ENCODE results near the gene GLE1.
"Not testable (repeated sequence)": the region's sequence is repeated elsewhere in the genome, so short reads cannot be mapped to it uniquely, and the experiment has no call there.

Gene GLE1

GRCh38 chr9:128497824-128498610, 6.5 kb upstream of the GLE1 start:
- no peak for DNase-seq (ENCODE audit: low read depth in 2 of 2)

DNA sequence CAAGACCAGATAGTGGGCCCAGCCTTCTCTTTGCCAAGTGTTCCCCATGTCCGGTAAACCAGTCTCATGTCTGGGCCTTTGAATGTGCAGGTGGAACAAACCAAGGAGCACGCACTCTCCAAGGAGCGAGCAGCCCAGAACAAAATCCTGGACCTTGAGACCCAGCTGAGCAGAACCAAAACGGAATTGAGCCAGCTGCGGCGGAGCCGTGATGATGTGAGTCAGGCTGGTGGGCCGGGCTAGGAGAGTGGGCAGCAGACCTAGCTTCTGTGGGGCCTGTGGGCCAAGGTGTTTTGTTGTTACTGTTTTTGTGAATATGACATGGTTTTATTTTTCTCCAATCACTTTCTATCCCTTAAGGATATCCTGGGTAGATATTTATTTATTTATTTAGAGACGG, 5.6 kb upstream of the GLE1 start:
- no peak for DNase-seq (ENCODE audit: low read depth in 2 of 2)

DNA sequence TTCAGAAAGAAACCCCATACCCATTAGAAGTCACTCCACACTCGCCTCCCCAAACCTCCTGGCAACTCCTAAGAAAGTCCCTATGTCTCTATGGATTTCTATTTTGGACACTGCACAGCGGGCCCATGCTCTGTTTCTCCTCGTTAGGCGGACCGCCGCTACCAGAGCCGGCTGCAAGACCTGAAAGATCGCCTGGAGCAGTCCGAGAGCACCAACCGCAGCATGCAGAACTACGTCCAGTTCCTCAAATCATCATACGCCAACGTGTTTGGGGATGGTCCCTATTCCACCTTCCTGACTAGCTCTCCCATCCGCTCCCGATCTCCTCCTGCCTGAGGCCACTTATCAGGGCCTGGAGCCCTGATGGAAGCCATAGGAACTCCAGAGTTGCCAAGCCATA, 4.6 kb upstream of the GLE1 start:
- no peak for DNase-seq (ENCODE audit: low read depth in 2 of 2)

DNA sequence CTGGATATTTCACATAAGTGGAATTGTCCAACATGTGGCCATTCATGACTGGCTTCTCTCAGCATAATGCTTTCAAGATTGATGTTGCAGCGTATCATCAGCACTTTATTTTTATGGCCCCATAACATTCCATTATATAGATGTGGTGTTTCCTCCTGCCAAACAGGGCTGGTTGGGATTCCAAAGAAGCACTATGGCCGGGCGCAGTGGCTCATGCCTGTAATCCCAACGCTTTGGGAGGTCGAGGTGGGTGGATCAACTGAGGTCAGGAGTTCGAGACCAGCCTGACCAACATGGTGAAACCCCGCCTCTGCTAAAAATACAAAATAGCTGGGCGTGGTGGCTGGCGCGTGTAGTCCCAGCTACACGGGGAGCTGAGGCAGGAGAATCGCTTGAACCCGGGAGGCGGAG, 1.1 kb upstream of the GLE1 start:
- DNase-seq (ENCODE audit: low read depth in 2 of 2): peak; percentile 59 to 62

DNA sequence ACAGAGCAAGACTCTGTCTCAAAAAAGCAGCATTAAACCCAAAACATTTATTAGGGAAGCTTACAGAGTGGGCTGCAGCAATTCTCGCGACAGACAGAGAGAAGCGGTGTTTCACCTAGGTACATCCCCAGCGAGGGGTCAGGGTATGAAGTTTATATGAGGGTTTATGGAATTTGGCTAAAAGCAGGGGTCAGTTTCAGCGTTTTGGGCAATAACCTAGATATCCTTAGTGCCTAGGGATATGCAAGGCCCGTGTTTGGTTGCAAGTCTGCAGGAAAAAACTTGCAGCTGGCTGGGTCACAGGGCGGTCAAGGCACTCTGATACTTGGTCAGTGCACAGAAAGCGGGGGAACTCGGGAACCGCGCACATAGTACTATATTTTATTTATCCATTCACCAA, 649 bp upstream of the GLE1 start:
- no peak for DNase-seq (ENCODE audit: low read depth in 2 of 2)

- DNase-seq (ENCODE audit: low read depth in 2 of 2): peak in 1 of 2 experiments; percentile 3
These were observed 871 bp downstream of the GLE1 start for GRCh38 chr9:128505414-128505765.

DNA sequence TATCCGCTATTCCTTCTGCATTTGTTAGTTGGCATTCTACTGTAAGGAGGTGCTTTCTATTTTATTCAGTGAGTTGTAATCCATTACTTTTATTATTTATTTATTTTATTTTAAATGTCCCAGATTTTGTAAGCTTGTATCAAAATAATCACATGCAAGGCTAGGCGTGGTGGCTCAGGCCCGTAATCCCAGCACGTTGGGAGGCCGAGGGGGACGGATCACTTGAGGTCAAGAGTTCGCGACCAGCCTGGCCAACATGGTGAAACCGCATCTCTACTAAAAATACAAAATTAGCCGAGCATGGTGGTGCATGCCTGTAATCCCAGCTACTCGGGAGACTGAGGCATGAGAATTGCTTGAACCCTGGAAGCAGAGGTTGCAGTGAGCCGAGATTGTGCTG, 1.4 kb downstream of the GLE1 start:
- not testable (repeated sequence) for DNase-seq (ENCODE audit: low read depth in 2 of 2)

- DNase-seq (ENCODE audit: low read depth in 2 of 2): no peak
These were observed 8.3 kb downstream of the GLE1 start for GRCh38 chr9:128512820-128513219.

- no peak for DNase-seq (ENCODE audit: low read depth in 2 of 2)
These were observed 17.4 kb downstream of the GLE1 start for GRCh38 chr9:128521956-128522355.

DNA sequence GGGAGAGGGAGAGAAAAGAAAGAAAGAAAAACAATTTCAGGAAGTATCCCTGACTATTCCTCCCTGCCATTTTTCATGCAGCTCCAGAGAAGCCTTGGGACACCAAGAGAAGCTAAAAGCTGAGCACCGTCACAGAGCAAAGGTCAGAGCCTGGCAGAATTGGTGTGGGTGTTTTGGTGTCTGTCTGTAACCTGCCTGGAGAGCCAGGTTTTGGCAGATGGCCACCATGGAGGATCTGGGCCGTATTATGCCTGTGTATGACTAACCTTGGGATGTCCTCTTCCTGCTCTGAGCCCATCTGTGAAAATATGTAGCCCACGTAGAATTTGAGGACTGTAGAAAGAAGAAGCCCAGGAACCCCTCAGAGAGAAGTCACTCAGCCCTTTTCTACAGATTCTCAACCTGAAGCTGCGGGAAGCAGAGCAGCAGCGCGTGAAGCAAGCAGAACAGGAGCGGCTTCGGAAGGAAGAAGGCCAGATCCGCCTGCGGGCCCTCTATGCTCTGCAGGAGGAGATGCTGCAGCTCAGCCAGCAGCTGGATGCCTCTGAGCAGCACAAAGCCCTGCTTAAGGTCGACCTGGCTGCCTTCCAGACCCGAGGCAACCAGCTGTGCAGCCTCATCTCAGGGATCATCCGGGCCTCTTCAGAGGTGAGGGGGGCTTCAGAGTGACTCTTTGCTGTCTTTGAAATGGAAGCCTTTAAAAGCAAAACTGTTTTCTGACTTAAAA, 18.8 kb downstream of the GLE1 start:
- DNase-seq (ENCODE audit: low read depth in 2 of 2): no peak

DNA sequence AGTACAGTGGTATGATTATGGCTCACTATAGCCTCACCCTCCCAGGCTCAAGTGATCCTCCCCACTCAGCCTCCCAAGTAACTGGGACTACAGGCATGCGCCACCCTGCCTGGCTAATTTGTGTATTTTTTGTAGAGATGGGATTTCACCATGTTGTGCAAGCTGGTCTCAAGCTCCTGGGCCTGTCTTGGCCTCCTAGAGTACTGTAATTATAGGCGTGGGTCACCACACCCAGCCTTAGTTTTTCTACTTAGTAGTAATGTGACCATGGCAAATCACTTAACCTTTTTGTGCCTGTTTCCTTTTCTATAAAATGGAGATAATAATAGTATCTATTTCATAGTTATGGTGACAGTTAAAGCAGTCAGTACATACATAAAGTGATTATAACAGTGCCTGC, 22.2 kb downstream of the GLE1 start:
- DNase-seq (ENCODE audit: low read depth in 2 of 2): no peak

GRCh38 chr9:128528445-128529160, 24.1 kb downstream of the GLE1 start:
- DNase-seq (ENCODE audit: low read depth in 2 of 2): no peak

DNA sequence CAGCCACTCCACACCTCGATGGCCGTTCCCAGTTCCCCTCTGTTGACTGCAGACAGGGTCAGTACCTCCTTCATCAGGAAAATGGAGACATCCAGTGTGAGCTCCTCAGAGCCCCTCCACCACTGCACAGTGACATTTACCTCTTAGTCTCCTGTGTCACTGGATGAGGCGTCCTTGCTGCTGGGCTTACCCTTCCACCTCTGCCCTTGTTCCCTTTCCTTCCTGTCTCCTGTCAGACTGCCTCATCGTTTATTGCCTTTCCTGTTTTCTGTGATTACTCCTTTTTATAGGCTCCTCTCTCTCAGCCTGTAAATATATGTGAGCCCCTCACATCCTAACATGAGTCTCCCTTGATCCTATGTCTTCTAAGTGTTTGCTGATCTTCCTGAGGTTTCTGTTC, 24.7 kb downstream of the GLE1 start:
- no peak for DNase-seq (ENCODE audit: low read depth in 2 of 2)

DNA sequence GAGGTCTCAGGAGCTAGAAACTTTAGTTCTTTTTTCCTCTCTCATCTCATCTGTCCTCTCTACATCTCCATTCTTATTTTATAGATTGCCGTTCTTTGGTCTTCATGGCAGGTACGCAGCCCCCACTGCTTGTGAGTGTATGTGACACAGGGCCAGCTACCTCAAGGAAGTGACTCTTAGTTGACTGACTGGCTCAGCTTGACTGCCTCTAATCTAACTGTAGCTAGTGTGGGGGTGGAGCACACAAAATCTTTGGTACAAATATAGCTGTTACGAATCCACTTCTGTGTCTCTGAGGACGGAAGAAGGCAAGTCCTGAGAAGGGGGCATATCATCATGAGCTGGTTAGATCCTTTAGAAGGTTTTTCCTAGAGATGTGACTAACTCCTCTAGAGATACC, 28.1 kb downstream of the GLE1 start:
- no peak for DNase-seq (ENCODE audit: low read depth in 2 of 2)

- no peak for DNase-seq (ENCODE audit: low read depth in 2 of 2)
These were observed 36.3 kb downstream of the GLE1 start for GRCh38 chr9:128540634-128541360.

DNA sequence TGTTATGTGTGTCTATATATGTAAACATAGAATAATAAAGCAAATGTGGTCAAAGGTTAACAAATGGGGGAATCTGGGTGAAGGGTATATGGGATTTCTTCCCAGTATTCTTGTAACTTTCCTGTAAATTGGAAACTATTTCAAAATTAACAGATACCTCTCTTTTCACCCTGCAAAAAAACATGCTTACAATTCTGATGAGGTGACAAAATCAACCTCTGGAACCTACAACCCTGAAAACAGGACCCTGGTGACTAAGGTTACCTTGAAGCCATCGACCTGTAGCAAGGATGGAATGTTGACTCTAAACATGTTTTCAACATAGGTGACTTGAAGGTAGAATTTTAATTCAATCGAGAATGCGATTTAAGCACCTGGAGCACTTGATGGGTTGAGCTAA, 42.0 kb downstream of the GLE1 start:
- no peak for DNase-seq (ENCODE audit: low read depth in 2 of 2)

DNA sequence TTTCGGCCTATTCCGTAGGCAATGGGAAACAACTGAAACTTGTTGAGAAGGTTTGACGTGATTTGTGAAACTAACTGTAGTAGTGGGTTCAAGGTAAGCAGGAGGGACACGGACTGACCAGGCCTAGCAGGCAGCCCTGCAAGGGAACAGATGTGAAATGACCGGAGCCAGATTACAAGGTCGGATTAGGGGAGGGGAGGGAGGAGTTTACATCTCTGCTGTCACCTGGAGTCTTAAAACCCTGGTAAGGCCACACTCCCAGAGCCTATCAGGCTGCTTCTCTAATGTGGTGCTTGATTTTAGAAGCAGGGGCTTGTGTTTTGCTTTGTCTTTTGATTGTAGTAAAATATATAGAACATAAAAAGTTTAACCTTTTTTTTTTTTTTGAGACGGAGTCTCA, 44.4 kb downstream of the GLE1 start:
- no peak for DNase-seq (ENCODE audit: low read depth in 2 of 2)

DNA sequence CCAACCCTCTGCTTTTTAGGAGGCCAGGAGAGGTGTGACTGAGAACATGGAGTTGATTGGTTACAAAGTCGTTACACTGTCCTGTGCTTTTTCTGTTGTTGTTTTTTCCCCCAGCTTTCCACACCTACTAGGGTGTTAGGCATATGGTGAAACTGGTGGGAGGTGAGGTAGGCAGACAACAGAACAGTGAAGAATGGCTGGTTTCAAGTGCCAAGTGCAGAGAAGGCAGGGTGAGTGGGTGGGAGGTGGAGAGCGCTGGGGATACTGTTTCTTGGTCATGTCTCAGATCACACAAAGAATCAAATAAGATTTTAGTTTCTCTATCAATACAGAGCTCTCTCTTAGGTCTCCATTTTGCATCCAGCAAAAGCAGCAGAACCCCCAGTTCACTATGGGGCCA, 45.7 kb downstream of the GLE1 start:
- no peak for DNase-seq (ENCODE audit: low read depth in 2 of 2)

DNA sequence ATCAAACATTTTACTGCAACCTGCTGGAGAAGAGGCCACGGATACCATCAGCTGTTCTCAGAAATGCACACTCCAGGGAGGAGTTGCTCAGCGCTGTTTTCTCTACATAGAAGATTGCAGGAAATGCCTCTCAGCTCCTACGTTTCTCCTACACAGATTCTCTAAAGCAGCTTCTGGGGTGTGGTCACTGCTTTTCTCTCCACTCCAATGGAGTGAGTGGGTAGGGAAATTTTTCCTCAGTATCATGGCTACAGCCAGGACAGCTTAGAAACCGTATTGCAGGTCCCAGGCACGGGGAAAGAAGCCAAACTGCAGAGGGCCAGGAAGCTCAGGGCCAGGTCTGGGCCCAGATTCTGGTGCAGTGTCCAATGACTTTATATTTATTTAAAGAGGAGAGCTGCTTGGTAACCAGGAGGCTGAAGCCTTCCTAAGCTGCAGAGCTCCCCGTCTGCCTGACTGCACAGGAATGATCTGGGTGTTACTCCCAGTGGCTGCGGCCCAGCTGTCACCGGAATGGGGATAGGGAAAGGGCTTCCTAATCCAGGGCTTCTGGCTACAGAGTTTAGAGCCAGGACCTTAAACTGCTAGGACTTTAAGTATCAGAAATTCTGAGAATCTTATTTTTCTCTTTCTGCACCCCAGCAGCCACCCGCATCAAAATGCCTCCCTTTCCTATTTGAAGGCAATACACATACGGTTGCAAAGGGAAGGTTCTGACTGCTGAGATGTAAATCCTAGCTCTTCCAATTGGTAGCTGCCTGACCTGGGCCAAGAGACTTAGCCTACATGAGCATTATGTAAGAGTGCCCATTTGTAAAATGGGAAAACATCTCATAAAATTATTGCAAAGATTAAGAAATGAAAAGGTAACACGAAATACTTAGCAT, 46.5 kb downstream of the GLE1 start:
- no peak for DNase-seq (ENCODE audit: low read depth in 2 of 2)

DNA sequence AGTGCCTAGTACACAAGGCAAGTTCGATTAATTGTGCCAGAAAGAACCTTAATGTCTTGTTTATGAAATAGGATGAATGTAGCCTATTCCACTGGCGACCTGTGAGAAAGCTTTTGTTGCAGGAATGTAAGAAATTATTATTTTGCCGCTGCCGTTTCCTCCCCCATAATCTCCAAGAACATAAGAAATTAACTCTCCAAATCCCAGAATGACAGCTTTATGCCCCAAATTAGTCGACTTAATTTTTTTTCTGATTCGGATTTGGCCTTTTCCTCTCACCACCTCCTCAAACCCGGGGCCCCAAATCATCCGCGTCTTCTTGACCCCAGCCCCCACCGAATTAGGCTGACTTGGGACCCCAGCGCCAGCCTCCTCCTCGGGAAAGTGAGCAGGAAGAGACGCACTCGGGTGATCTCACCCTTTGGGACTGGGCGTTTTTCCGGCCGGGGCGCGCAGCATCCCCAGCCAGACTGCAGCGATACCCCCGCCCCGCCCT, 47.2 kb downstream of the GLE1 start:
- DNase-seq (ENCODE audit: low read depth in 2 of 2): no peak

DNA sequence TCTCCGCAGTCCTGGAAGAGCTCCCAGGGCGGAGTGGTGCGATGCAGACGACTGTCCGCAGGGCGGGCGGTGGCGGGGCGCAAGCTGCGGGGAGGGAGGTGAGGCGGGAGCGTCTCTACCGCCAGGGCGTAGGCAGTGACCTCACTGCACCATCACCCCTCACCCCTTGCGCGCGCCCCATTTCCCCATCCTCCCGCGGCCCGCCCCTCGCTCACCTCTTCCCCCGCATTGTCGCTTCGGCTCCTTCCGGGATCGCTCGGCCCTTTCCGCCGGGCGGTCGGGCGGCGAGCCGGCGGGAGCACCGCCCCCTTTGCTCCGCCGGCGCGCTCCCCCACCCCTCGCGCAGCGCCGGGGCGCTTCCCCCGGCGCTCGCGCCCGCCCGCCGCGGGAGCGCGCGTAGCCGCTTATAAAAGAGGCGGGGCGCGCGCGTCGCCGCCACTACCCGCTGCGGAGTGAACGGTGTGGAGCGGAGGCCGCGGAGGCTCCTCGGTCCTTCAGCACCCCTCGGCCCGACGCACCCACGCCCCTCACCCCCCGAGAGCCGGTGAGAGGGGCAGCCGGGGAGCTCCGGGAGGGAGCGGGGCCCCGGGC, 47.7 kb downstream of the GLE1 start, which contains the start of gene SPTAN1:
SPTAN1 (plus strand) TSS at position 435 of the 591 bp plus-strand sequence. CDS start 14,154 bp downstream, outside the sequence.
- DNase-seq (ENCODE audit: low read depth in 2 of 2): peak; percentile 71 to 77

Data from fibroblast of skin of left biceps (primary cell).